K562 (cell line): ENCODE results near the gene CPLANE2. TPM values are rescaled to one million over a fixed set of nuclear protein-coding genes. Genes with fewer than 3 reads are reported as not detected.

ENCODE experiments used
- DIDO1 ChIP-seq: fragments of 450-650 bp; IDR thresholded peaks from 2 replicates; pipeline ENCODE4 v1.6.1; 2016; ENCODE audit warnings: low read depth, missing biosample characterization, missing genetic modification characterization
- HINFP ChIP-seq: fragments of 450-650 bp; conservative IDR thresholded peaks from 2 replicates; pipeline ENCODE4 v1.6.1; 2016; ENCODE audit warnings: missing genetic modification characterization, low read depth, mild to moderate bottlenecking, control low read depth, missing compliant biosample characterization
- HOMEZ ChIP-seq: fragments of 250-450 bp; sonication (Bioruptor Pico); IDR thresholded peaks from 2 replicates; pipeline ENCODE4 v1.4.0; 2020; ENCODE audit warnings: mild to moderate bottlenecking, moderate library complexity
- KLF16 ChIP-seq: IDR thresholded peaks from 2 replicates; pipeline ENCODE4 v1.6.1; 2016; ENCODE audit warnings: antibody characterized with exemption
- MEF2A ChIP-seq: IDR thresholded peaks from 2 replicates; pipeline ENCODE4 v1.6.1; 2011; ENCODE audit warnings: low read depth, mild to moderate bottlenecking, low read length, moderate library complexity; ENCODE audit not compliant: control insufficient read depth
- PML ChIP-seq: IDR thresholded peaks from 2 replicates; pipeline ENCODE4 v1.6.1; 2012; ENCODE audit warnings: low read length, inconsistent platforms
- PTRF ChIP-seq: fragments of 450-650 bp; IDR thresholded peaks from 2 replicates; pipeline ENCODE4 v1.6.1; 2016; ENCODE audit warnings: mild to moderate bottlenecking, missing genetic modification characterization, missing compliant biosample characterization
- RAD51 ChIP-seq: fragments of 450-650 bp; IDR thresholded peaks from 2 replicates; pipeline ENCODE4 v1.7.1; 2016; ENCODE audit warnings: low read depth, mild to moderate bottlenecking, borderline replicate concordance
- STAT5A ChIP-seq: IDR thresholded peaks from 2 replicates; pipeline ENCODE4 v1.6.1; 2012; ENCODE audit warnings: low read length, inconsistent platforms, borderline replicate concordance
- TAF9B ChIP-seq: fragments of 450-650 bp; IDR thresholded peaks from 2 replicates; pipeline ENCODE4 v1.6.1; 2018; ENCODE audit warnings: mild to moderate bottlenecking; ENCODE audit not compliant: partially characterized antibody
- ZBTB12 ChIP-seq: fragments of 250-450 bp; sonication (Bioruptor Pico); IDR thresholded peaks from 2 replicates; pipeline ENCODE4 v1.4.0; 2020
- ZNF197 ChIP-seq: fragments of 200-800 bp; sonication (Bioruptor generic); IDR thresholded peaks from 2 replicates; pipeline ENCODE4 v1.6.1; 2016; ENCODE audit warnings: low read depth, missing genetic modification characterization, missing compliant biosample characterization
- ZNF277 ChIP-seq: fragments of 250-450 bp; sonication (Bioruptor Pico); IDR thresholded peaks from 2 replicates; pipeline ENCODE4 v1.8.0; 2022; ENCODE audit warnings: inconsistent platforms, mild to moderate bottlenecking, moderate library complexity, borderline replicate concordance
- polyA plus RNA-seq, 8 experiments: library from polyadenylated mRNA; depleted of rRNA in 4 of 8; stranded (reverse) in 5 of 8; unstranded in 3 of 8; fragments of >200 nt; fragmentation: Nextera tagmentation in 2 of 8; fragmentation: Illumina TruSeq in 1 of 8; extraction: Ambion mirVana in 2 of 8; extraction: Trizol in 1 of 8; gene quantifications; 2 replicates each; pipeline versions ENCODE4 v1.2.1 to v1.2.3, GENCODE V29; 2011 to 2014; ENCODE audit warnings: inconsistent platforms in 1 of 8, missing spikeins in 1 of 8
- total RNA-seq, 7 experiments: library from RNA; depleted of rRNA in 6 of 7; stranded (reverse); fragments of >200 nt in 6 of 7; fragmentation: Illumina TruSeq in 2 of 7; extraction: Trizol in 2 of 7; gene quantifications; 2 replicates each; pipeline versions ENCODE4 v1.2.1 to v1.2.3, GENCODE V29; 2011 to 2021; ENCODE audit warnings: low replicate concordance in 1 of 7
- TF ChIP-seq, protein P1 (sequence below), 2 experiments: fragments of 250-450 bp in 1 of 2; fragments of 450-650 bp in 1 of 2; sonication (Bioruptor Pico) in 1 of 2; IDR thresholded peaks; 2 replicates each; pipeline versions ENCODE4 v1.6.1 to v1.8.0; 2016 to 2021; ENCODE audit warnings: mild to moderate bottlenecking in 2 of 2, moderate library complexity in 2 of 2, missing compliant biosample characterization in 1 of 2, missing genetic modification characterization in 1 of 2
- TF ChIP-seq, protein P2 (sequence below): fragments of 450-650 bp; formaldehyde crosslinking; IDR thresholded peaks from 2 replicates; pipeline ENCODE4 v1.4.0; 2022; ENCODE audit warnings: missing genetic modification characterization
- TF ChIP-seq, protein P3 (sequence below): fragments of 250-450 bp; sonication (Bioruptor Pico); IDR thresholded peaks from 2 replicates; pipeline ENCODE4 v1.8.0; 2021; ENCODE audit warnings: borderline replicate concordance, mild to moderate bottlenecking, moderate library complexity; ENCODE audit not compliant: poor library complexity, severe bottlenecking

Gene CPLANE2
- total and polyA plus RNA-seq, 9 of the 15 experiments (the other 6 are each of a cell fraction or from before 2014, with no cell fraction given): 0.17 to 20.9 (median 8.1) TPM

DNA sequence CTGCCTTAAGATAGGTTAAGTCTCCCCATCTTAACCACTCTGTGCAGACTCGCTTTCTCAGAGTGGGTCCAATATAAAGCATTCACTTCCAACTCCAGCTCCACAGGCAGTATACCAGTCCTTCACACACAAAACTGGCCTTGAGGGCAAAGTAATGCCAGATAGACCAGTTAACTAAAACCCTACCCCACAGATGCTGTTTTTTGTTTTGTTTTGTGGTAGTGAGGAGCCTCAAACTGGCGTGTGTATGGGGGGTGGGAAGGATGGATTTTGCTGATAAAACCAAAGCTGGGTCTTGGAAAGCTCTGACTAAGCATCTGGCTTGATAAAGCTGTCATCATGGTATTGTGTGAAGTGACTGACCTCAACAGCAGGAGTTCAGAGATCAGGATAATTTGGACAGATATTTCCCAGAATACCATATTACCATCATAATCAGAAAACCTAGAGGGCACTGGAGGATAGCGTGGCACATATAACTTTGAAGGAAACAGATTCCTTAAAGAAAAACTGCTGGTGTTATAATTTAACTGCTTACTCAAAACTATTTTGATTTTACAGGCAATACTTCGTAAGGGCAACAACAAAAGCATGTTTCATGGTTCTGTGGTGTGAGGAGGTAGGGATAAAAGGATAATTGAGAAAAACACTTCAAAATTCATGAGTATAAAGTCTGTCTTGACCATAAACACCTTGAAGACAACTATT is 29.6 kb upstream of the CPLANE2 start (continued):
- peak; percentile 46; the same call in 1 of the 2 replicates for TF ChIP-seq RAD51
- no peak for TF ChIP-seq PTRF (tag)
- no peak for TF ChIP-seq DIDO1 (tag)
- TF ChIP-seq, protein P1, sequence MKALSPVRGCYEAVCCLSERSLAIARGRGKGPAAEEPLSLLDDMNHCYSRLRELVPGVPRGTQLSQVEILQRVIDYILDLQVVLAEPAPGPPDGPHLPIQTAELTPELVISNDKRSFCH (CRISPR knock-in tag; IDR thresholded peaks at IDR 0.05): no peak
- TF ChIP-seq, protein P1 (tag; IDR thresholded peaks at IDR 0.05): peak; percentile 87
- peak; percentile 98 for TF ChIP-seq KLF16
- no peak for TF ChIP-seq HOMEZ (CRISPR knock-in tag)
- TF ChIP-seq HINFP (tag): no peak; the same call in 1 of the 2 replicates
- TF ChIP-seq, protein P2, sequence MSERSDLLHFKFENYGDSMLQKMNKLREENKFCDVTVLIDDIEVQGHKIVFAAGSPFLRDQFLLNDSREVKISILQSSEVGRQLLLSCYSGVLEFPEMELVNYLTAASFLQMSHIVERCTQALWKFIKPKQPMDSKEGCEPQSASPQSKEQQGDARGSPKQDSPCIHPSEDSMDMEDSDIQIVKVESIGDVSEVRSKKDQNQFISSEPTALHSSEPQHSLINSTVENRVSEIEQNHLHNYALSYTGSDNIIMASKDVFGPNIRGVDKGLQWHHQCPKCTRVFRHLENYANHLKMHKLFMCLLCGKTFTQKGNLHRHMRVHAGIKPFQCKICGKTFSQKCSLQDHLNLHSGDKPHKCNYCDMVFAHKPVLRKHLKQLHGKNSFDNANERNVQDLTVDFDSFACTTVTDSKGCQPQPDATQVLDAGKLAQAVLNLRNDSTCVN (CRISPR knock-in tag): no peak
- peak; percentile 40; the same call in 1 of the 2 replicates for TF ChIP-seq MEF2A
- peak; percentile 94 for TF ChIP-seq STAT5A
- TF ChIP-seq, protein P3, sequence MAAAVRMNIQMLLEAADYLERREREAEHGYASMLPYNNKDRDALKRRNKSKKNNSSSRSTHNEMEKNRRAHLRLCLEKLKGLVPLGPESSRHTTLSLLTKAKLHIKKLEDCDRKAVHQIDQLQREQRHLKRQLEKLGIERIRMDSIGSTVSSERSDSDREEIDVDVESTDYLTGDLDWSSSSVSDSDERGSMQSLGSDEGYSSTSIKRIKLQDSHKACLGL (CRISPR knock-in tag): no peak
- TF ChIP-seq TAF9B: peak; percentile 31
- 0 out of 2 replicates have a peak, but pooled peaks have one; percentile 8 for TF ChIP-seq ZBTB12
- TF ChIP-seq ZNF277 (CRISPR knock-in tag): no peak
- TF ChIP-seq PML: peak; percentile 97
- peak; percentile 91 for TF ChIP-seq ZNF197
